ENCODE results near the gene SLC18A2. TPM values are rescaled to one million over a fixed set of nuclear protein-coding genes. Genes with fewer than 3 reads are reported as not detected.

Gene SLC18A2
- total and polyA plus RNA-seq, 2 experiments from 2014 or later: 0.42 to 1.0 TPM

- H3K36me3 ChIP-seq: no peaks in the 10 kb centered on the region
- no peak for TF ChIP-seq CTCF (IDR thresholded peaks at IDR 0.05; ENCODE audit: low read depth, low read length)
- DNase-seq (ENCODE audit: low read depth in 1 of 2, low spot score in 1 of 2): no peak
- no peak overlapping the region for H3K27ac ChIP-seq
- no peak overlapping the region for H3K4me3 ChIP-seq
- H3K9me3 ChIP-seq (ENCODE audit: low read depth): no peaks in the 10 kb centered on the region
- H3K4me1 ChIP-seq (ENCODE audit: low read depth): peaks cover 5% of the 10 kb centered on the region
- H3K27me3 ChIP-seq: peaks cover 51% of the 10 kb centered on the region
Measured at GRCh38 chr10:117239051-117239450, 1.9 kb upstream of the SLC18A2 start.

- DNase-seq (ENCODE audit: low read depth in 1 of 2, low spot score in 1 of 2): peak in 1 of 2 donors; percentile 40
Measured at GRCh38 chr10:117239721-117240620, 943 bp upstream of the SLC18A2 start.

GRCh38 chr10:117241541-117242462, 888 bp downstream of the SLC18A2 start:
- peak; percentile 12 to 61 for DNase-seq (ENCODE audit: low read depth in 1 of 2, low spot score in 1 of 2)
- H3K4me1 ChIP-seq (ENCODE audit: low read depth): peaks cover 1% of the 10 kb centered on the region
- TF ChIP-seq CTCF (IDR thresholded peaks at IDR 0.05; ENCODE audit: low read depth, low read length): no peak
- H3K9me3 ChIP-seq (ENCODE audit: low read depth): no peaks in the 10 kb centered on the region
- peaks cover 66% of the 10 kb centered on the region for H3K27me3 ChIP-seq
- H3K4me3 ChIP-seq: peak overlapping the region; percentile 24
- no peak overlapping the region for H3K27ac ChIP-seq
- no peaks in the 10 kb centered on the region for H3K36me3 ChIP-seq

More at GRCh38 chr10:117239721-117240620, 943 bp upstream of the SLC18A2 start:
- TF ChIP-seq CTCF (IDR thresholded peaks at IDR 0.05; ENCODE audit: low read depth, low read length): no peak
- H3K27ac ChIP-seq: no peak overlapping the region
- no peak overlapping the region for H3K4me3 ChIP-seq
- H3K9me3 ChIP-seq (ENCODE audit: low read depth): no peaks in the 10 kb centered on the region
- peaks cover 60% of the 10 kb centered on the region for H3K27me3 ChIP-seq
- H3K4me1 ChIP-seq (ENCODE audit: low read depth): peaks cover 5% of the 10 kb centered on the region
- no peaks in the 10 kb centered on the region for H3K36me3 ChIP-seq

- H3K36me3 ChIP-seq: no peaks in the 10 kb centered on the region
- no peak overlapping the region for H3K4me3 ChIP-seq
- peaks cover 66% of the 10 kb centered on the region for H3K27me3 ChIP-seq
- no peaks in the 10 kb centered on the region for H3K9me3 ChIP-seq (ENCODE audit: low read depth)
- no peaks in the 10 kb centered on the region for H3K4me1 ChIP-seq (ENCODE audit: low read depth)
- TF ChIP-seq CTCF (IDR thresholded peaks at IDR 0.05; ENCODE audit: low read depth, low read length): no peak
- DNase-seq (ENCODE audit: low read depth in 1 of 2, low spot score in 1 of 2): no peak
- no peak overlapping the region for H3K27ac ChIP-seq
Measured at GRCh38 chr10:117242463-117242832, 1.5 kb downstream of the SLC18A2 start.

GRCh38 chr10:117246997-117247671, 6.2 kb downstream of the SLC18A2 start:
- Histone ChIP-seq H3K36me3 (no peaks in the 10 kb centered on the region), H3K4me1 (ENCODE audit: low read depth) (peaks cover 12% of the 10 kb centered on the region), H3K4me3 (no peak overlapping the region), H3K27ac (no peak overlapping the region), H3K27me3 (peaks cover 34% of the 10 kb centered on the region), H3K9me3 (ENCODE audit: low read depth) (no peaks in the 10 kb centered on the region)
- no peak for DNase-seq (ENCODE audit: low read depth in 1 of 2, low spot score in 1 of 2)
- TF ChIP-seq CTCF (IDR thresholded peaks at IDR 0.05; ENCODE audit: low read depth, low read length): no peak

All from cardiac muscle cell (in vitro differentiated cells and primary cell).